ENCODE data around the gene BAIAP3.

DNA sequence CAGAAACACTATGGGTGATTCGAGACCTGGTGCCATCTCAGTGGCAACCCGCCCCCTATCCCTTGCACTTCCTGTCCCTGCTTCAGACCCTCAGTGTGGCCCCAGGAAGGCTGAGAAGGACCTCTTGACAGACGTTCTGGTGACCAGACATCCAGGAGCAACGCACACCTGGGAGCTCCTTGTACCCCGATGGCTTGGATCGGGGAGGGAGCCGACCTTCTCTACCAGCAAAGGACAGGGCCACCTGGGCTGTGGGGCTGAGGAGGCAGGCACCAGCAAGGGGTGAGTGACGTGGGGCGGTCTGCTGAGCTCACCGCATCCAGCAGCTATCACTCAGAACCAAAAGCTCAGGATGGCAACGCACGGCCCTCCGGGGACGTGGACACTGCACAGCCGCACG lies 53.9 kb downstream of the BAIAP3 start:
- TF ChIP-seq, protein P1, sequence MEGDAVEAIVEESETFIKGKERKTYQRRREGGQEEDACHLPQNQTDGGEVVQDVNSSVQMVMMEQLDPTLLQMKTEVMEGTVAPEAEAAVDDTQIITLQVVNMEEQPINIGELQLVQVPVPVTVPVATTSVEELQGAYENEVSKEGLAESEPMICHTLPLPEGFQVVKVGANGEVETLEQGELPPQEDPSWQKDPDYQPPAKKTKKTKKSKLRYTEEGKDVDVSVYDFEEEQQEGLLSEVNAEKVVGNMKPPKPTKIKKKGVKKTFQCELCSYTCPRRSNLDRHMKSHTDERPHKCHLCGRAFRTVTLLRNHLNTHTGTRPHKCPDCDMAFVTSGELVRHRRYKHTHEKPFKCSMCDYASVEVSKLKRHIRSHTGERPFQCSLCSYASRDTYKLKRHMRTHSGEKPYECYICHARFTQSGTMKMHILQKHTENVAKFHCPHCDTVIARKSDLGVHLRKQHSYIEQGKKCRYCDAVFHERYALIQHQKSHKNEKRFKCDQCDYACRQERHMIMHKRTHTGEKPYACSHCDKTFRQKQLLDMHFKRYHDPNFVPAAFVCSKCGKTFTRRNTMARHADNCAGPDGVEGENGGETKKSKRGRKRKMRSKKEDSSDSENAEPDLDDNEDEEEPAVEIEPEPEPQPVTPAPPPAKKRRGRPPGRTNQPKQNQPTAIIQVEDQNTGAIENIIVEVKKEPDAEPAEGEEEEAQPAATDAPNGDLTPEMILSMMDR (IDR thresholded peaks at IDR 0.05; ENCODE audit: borderline replicate concordance, extremely low read depth, low read length, poor library complexity, severe bottlenecking) = no peak
- TF ChIP-seq EZH2 (IDR thresholded peaks at IDR 0.05; ENCODE audit: borderline replicate concordance, low read depth, low read length, severe bottlenecking) = no peak
